Measurements from ENCODE around the gene IPCEF1. TPM values are rescaled to one million over a fixed set of nuclear protein-coding genes. Genes with fewer than 3 reads are reported as not detected.

Gene IPCEF1
- total and polyA plus RNA-seq, 5 donors = 0.07 to 1.8 (median 1.1) TPM

DNA sequence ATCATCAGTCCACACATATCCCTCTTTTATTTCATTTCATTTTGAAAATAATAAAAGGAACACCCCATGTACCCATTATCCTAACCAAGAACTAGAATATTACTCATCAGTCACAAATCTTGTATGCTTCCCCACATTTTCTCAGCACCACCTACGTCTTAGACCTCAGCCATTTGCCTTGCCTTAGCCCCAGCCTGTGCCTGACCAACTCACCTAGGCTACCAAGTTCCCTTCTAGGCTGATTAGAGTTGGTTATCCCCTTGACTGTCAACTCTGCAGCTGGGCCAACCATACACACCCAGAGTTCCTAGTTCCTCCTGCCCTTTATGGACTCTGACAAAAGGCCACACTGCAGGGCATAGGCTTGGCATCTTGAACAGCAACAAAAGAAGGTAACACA lies 33.4 kb upstream of the IPCEF1 start:
- WGBS = 97% methylated on average over 1 of the region's 1 CpG
- H3K27me3 ChIP-seq (ENCODE audit: control insufficient read depth, insufficient read depth) = no peaks in the 10 kb centered on the region
- H3K9me3 ChIP-seq (ENCODE audit: control insufficient read depth, low read length) = no peaks in the 10 kb centered on the region
- ATAC-seq = no peak
- H3K4me3 ChIP-seq (ENCODE audit: low read length) = no peak overlapping the region
- intact Hi-C loops (cut with DNase I) = loop anchor here in 1 of 4 donors (10.0 kb wide), 1 partner anchor 235 kb away; no protein-coding TSS in a partner anchor
- no peaks in the 10 kb centered on the region for H3K4me1 ChIP-seq (ENCODE audit: control insufficient read depth, insufficient read depth, low read length)
- no peak overlapping the region for H3K27ac ChIP-seq (ENCODE audit: low read length)
- DNase-seq = no peak

DNA sequence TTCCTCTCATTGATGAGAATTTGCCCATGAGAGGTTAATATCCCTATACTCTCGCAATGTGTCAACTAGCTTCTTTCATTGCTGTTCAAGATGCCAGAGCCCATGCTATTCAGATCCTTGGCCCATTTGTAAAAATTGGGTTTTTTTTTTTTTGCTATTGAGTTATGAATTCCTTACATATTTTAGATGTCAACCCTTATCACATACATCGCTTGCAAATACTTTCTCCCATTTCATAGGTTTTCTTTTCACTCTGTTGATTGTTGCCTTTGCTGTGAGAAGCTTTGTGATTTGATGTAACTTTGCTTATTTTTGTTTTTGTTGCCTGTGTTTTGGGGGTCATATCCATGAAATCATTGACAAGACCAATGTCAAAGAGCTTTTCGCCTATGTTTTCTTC lies 32.2 kb upstream of the IPCEF1 start:
- no peaks in the 10 kb centered on the region for H3K9me3 ChIP-seq (ENCODE audit: control insufficient read depth, low read length)
- intact Hi-C loops (cut with DNase I) = no loop called here
- no peak for DNase-seq
- no peaks in the 10 kb centered on the region for H3K4me1 ChIP-seq (ENCODE audit: control insufficient read depth, insufficient read depth, low read length)
- no peak for ATAC-seq
- WGBS = 94% methylated on average over 3 of the region's 3 CpGs
- no peaks in the 10 kb centered on the region for H3K27me3 ChIP-seq (ENCODE audit: control insufficient read depth, insufficient read depth)
- no peak overlapping the region for H3K4me3 ChIP-seq (ENCODE audit: low read length)
- H3K27ac ChIP-seq (ENCODE audit: low read length) = no peak overlapping the region

GRCh38 chr6:154386848-154387717 lies 30.5 kb upstream of the IPCEF1 start:
- no peak for ATAC-seq
- H3K27ac ChIP-seq (ENCODE audit: low read length) = no peak overlapping the region
- WGBS = 76% methylated on average over 5 of the region's 5 CpGs
- no peak for DNase-seq
- no peaks in the 10 kb centered on the region for H3K27me3 ChIP-seq (ENCODE audit: control insufficient read depth, insufficient read depth)
- no peaks in the 10 kb centered on the region for H3K4me1 ChIP-seq (ENCODE audit: control insufficient read depth, insufficient read depth, low read length)
- intact Hi-C loops (cut with DNase I) = no loop called here
- H3K4me3 ChIP-seq (ENCODE audit: low read length) = no peak overlapping the region
- no peaks in the 10 kb centered on the region for H3K9me3 ChIP-seq (ENCODE audit: control insufficient read depth, low read length)

GRCh38 chr6:154384191-154384590 lies 27.6 kb upstream of the IPCEF1 start:
- H3K27ac ChIP-seq (ENCODE audit: low read length) = no peak overlapping the region
- H3K27me3 ChIP-seq (ENCODE audit: control insufficient read depth, insufficient read depth) = no peaks in the 10 kb centered on the region
- ATAC-seq = no peak
- no peaks in the 10 kb centered on the region for H3K4me1 ChIP-seq (ENCODE audit: control insufficient read depth, insufficient read depth, low read length)
- H3K9me3 ChIP-seq (ENCODE audit: control insufficient read depth, low read length) = no peaks in the 10 kb centered on the region
- WGBS = 71% methylated on average over 2 of the region's 2 CpGs
- no peak overlapping the region for H3K4me3 ChIP-seq (ENCODE audit: low read length)
- intact Hi-C loops (cut with DNase I) = no loop called here
- DNase-seq = no peak

DNA sequence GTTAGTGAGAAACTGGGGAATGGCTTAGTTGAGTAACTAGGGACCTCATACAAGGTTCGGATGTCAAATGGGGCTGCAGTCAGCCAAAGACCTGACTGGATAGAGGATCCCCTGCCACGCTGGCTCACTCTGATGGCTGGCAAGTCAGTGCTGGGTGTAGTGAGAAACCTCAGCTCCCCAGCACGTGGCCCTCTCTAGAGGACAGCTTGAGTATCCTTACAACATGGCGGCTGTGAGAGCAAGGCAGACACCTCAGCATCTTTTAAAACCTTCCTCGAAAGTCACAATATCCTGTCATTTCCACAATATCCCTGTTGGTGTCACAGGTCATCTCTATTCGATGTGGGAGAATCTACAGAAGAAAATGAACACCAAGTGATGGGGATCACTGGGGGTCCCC lies 26.7 kb upstream of the IPCEF1 start:
- no peak overlapping the region for H3K4me3 ChIP-seq (ENCODE audit: low read length)
- no peak overlapping the region for H3K27ac ChIP-seq (ENCODE audit: low read length)
- intact Hi-C loops (cut with DNase I) = no loop called here
- 93% methylated on average over 6 of the region's 6 CpGs for WGBS
- ATAC-seq (no peak), DNase-seq (no peak)
- H3K27me3 ChIP-seq (ENCODE audit: control insufficient read depth, insufficient read depth) = no peaks in the 10 kb centered on the region
- no peaks in the 10 kb centered on the region for H3K4me1 ChIP-seq (ENCODE audit: control insufficient read depth, insufficient read depth, low read length)
- H3K9me3 ChIP-seq (ENCODE audit: control insufficient read depth, low read length) = no peaks in the 10 kb centered on the region

GRCh38 chr6:154382740-154383139 lies 26.1 kb upstream of the IPCEF1 start:
- DNase-seq (no peak), ATAC-seq (no peak)
- Histone ChIP-seq H3K4me1 (ENCODE audit: control insufficient read depth, insufficient read depth, low read length) (no peaks in the 10 kb centered on the region), H3K4me3 (ENCODE audit: low read length) (no peak overlapping the region), H3K9me3 (ENCODE audit: control insufficient read depth, low read length) (no peaks in the 10 kb centered on the region), H3K27ac (ENCODE audit: low read length) (no peak overlapping the region), H3K27me3 (ENCODE audit: control insufficient read depth, insufficient read depth) (no peaks in the 10 kb centered on the region)
- intact Hi-C loops (cut with DNase I) = no loop called here
- WGBS = 83% methylated on average over 8 of the region's 8 CpGs

DNA sequence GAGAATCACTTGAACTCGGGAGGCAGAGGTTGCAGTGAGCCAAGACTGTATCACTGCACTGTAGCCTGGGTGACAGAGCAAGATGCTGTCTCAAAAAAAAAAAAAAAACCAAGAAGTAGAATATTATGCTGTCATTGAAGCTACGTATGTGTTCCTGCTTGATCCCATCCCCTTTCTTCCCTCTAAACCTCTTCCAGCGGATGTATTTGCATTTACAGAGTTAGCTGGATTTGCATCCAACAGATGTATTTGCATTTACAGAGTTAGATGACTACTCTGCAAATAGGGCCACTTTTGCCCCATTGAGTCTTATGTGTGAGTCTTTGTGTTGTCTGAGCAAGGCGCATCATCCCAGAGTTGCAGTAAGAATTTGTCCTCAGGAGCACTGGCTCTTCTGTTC lies 24.9 kb upstream of the IPCEF1 start:
- no peak overlapping the region for H3K27ac ChIP-seq (ENCODE audit: low read length)
- DNase-seq (no peak), ATAC-seq (no peak)
- 96% methylated on average over 4 of the region's 4 CpGs for WGBS
- no peak overlapping the region for H3K4me3 ChIP-seq (ENCODE audit: low read length)
- H3K27me3 ChIP-seq (ENCODE audit: control insufficient read depth, insufficient read depth) = no peaks in the 10 kb centered on the region
- no peaks in the 10 kb centered on the region for H3K9me3 ChIP-seq (ENCODE audit: control insufficient read depth, low read length)
- intact Hi-C loops (cut with DNase I) = no loop called here
- no peaks in the 10 kb centered on the region for H3K4me1 ChIP-seq (ENCODE audit: control insufficient read depth, insufficient read depth, low read length)

DNA sequence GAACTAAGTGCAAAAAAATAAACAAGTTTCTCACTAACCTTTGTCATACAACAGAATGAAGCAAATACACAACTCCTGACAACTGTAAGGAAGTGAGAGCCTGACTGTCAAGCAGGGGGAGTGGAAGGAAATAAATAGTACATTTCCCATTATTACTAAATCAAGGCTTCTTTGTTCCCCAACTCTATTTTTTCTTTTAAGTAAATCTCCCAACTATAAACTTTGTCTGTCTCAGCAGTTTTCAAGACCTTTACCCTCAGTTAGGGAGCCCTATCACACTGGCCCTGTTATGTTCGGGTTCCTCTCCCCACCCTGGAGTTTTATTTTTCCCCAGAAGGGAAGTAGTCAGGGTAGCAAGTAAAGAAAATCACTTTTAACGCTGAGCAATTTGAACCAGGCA lies 24.1 kb upstream of the IPCEF1 start:
- Histone ChIP-seq H3K27ac (ENCODE audit: low read length) (no peak overlapping the region), H3K9me3 (ENCODE audit: control insufficient read depth, low read length) (no peaks in the 10 kb centered on the region), H3K4me3 (ENCODE audit: low read length) (no peak overlapping the region), H3K4me1 (ENCODE audit: control insufficient read depth, insufficient read depth, low read length) (no peaks in the 10 kb centered on the region), H3K27me3 (ENCODE audit: control insufficient read depth, insufficient read depth) (no peaks in the 10 kb centered on the region)
- 46% methylated on average over 2 of the region's 2 CpGs for WGBS
- intact Hi-C loops (cut with DNase I) = no loop called here
- no peak for DNase-seq
- ATAC-seq = no peak

DNA sequence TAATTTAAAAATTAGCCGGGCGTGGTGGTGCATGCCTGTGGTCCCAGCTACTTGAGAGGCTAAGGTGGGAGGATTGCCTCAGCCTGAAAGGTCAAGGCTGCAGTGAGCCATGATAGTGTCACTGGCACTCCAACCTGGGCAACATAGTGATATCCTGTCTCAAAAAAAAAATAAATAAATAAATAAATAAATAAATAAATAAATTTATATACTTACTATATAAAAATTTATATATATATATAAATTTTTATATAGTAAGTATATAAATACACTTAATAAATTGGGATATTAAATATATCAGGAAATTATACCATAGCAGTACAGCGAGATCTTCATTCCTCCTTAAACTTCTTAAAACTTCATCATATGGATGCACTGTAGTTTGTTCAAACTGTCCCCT lies 23.0 kb upstream of the IPCEF1 start:
- intact Hi-C loops (cut with DNase I) = no loop called here
- Histone ChIP-seq H3K4me1 (ENCODE audit: control insufficient read depth, insufficient read depth, low read length) (no peaks in the 10 kb centered on the region), H3K27me3 (ENCODE audit: control insufficient read depth, insufficient read depth) (no peaks in the 10 kb centered on the region), H3K27ac (ENCODE audit: low read length) (no peak overlapping the region), H3K9me3 (ENCODE audit: control insufficient read depth, low read length) (no peaks in the 10 kb centered on the region), H3K4me3 (ENCODE audit: low read length) (no peak overlapping the region)
- 97% methylated on average over 3 of the region's 3 CpGs for WGBS
- ATAC-seq (no peak), DNase-seq (no peak)

DNA sequence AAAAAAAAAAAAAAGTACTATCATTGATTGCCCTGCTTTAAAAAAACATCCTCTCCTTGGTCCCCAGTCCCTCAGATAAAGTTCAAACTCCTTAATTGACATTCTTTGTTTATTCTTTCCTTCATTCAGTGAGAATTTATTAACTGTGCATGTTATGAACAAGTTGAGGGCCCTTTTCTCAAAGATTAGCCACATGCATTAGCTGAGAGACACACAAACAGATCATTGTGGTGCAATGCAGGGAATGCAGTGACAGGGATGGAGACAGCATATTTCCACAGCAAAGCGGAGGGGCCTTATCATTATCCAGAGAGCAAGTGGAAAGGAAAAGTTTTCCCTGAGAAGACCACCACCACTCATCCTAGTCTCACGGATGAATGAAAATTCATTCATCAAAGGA lies 21.9 kb upstream of the IPCEF1 start:
- Histone ChIP-seq H3K4me3 (ENCODE audit: low read length) (no peak overlapping the region), H3K4me1 (ENCODE audit: control insufficient read depth, insufficient read depth, low read length) (no peaks in the 10 kb centered on the region), H3K9me3 (ENCODE audit: control insufficient read depth, low read length) (no peaks in the 10 kb centered on the region), H3K27me3 (ENCODE audit: control insufficient read depth, insufficient read depth) (no peaks in the 10 kb centered on the region), H3K27ac (ENCODE audit: low read length) (no peak overlapping the region)
- DNase-seq (no peak), ATAC-seq (no peak)
- WGBS = 76% methylated on average over 2 of the region's 2 CpGs
- intact Hi-C loops (cut with DNase I) = no loop called here

- 91% methylated on average over 4 of the region's 4 CpGs for WGBS
- ATAC-seq = no peak
Measured at GRCh38 chr6:154377726-154378125, 21.1 kb upstream of the IPCEF1 start.

More at GRCh38 chr6:154377726-154378125, 21.1 kb upstream of the IPCEF1 start:
- H3K4me1 ChIP-seq (ENCODE audit: control insufficient read depth, insufficient read depth, low read length) = no peaks in the 10 kb centered on the region
- no peak overlapping the region for H3K4me3 ChIP-seq (ENCODE audit: low read length)
- H3K27ac ChIP-seq (ENCODE audit: low read length) = no peak overlapping the region
- H3K27me3 ChIP-seq (ENCODE audit: control insufficient read depth, insufficient read depth) = no peaks in the 10 kb centered on the region
- no peak for DNase-seq
- intact Hi-C loops (cut with DNase I) = no loop called here
- H3K9me3 ChIP-seq (ENCODE audit: control insufficient read depth, low read length) = no peaks in the 10 kb centered on the region
